ENCODE results near the gene ZNF79. TPM values are rescaled to one million over a fixed set of nuclear protein-coding genes. Genes with fewer than 3 reads are reported as not detected.

ZNF79 gene
- total and polyA plus RNA-seq, 7 donors: 2.7 to 10.7 (median 6.0) TPM

GRCh38 chr9:127422787-127423186, 1.4 kb upstream of the ZNF79 start:
- TF ChIP-seq CTCF (IDR thresholded peaks at IDR 0.05): no peak
- Histone ChIP-seq H3K36me3 (ENCODE audit: insufficient read depth in 1 of 2, low read depth in 1 of 2) (no peaks in the 10 kb centered on the region), H3K27ac (peak overlapping the region; percentile 93), H3K4me3 (peak overlapping the region; percentile 86), H3K4me1 (peaks cover 46% of the 10 kb centered on the region), H3K27me3 (ENCODE audit: insufficient read depth in 3 of 3, low read length in 2 of 3) (no peaks in the 10 kb centered on the region), H3K9me3 (no peaks in the 10 kb centered on the region)
- ATAC-seq: no peak
- intact Hi-C loops (cut with DNase I): loop anchor here in 1 of 2 donors (2.0 kb wide), 1 partner anchor 26 kb away; the partner anchor contains the start of gene SLC2A8
- WGBS, 3 donors: 41 to 50% (median 47%) methylated on average over 6 of the region's 6 CpGs
- no peak for DNase-seq

GRCh38 chr9:127423476-127423933, 677 bp upstream of the ZNF79 start:
- WGBS, 3 donors: 1% methylated on average over 9 of the region's 9 CpGs
- no peak for TF ChIP-seq CTCF (IDR thresholded peaks at IDR 0.05)
- Histone ChIP-seq H3K27me3 (ENCODE audit: insufficient read depth in 3 of 3, low read length in 2 of 3) (no peaks in the 10 kb centered on the region), H3K27ac (peak overlapping the region; percentile 93), H3K4me3 (peak overlapping the region; percentile 86), H3K36me3 (ENCODE audit: insufficient read depth in 1 of 2, low read depth in 1 of 2) (peaks cover 2 to 4% of the 10 kb centered on the region in 2 donors), H3K4me1 (peaks cover 43% of the 10 kb centered on the region), H3K9me3 (no peaks in the 10 kb centered on the region)
- intact Hi-C loops (cut with DNase I): loop anchor here in 1 of 2 donors (2.0 kb wide), 1 partner anchor 27 kb away; the partner anchor contains the start of gene SLC2A8
- DNase-seq (no peak), ATAC-seq (peak in 2 of 4 donors; percentile 0 to 18)

GRCh38 chr9:127424676-127424999, 456 bp downstream of the ZNF79 start:
- peak overlapping the region; percentile 93 for H3K27ac ChIP-seq
- WGBS, 3 donors: 0% methylated on average over 12 to 13 of the region's 13 CpGs
- peaks cover 6 to 15% of the 10 kb centered on the region in 2 donors for H3K36me3 ChIP-seq (ENCODE audit: insufficient read depth in 1 of 2, low read depth in 1 of 2)
- DNase-seq: no peak
- TF ChIP-seq CTCF (IDR thresholded peaks at IDR 0.05): no peak
- H3K4me3 ChIP-seq: peak overlapping the region; percentile 86
- H3K4me1 ChIP-seq: peaks cover 43% of the 10 kb centered on the region
- intact Hi-C loops (cut with DNase I): loop anchor here in 1 of 2 donors (2.0 kb wide), 1 partner anchor 26 kb away; the partner anchor contains the start of genes LRSAM1 and RPL12
- H3K9me3 ChIP-seq: no peaks in the 10 kb centered on the region
- ATAC-seq: peak in 1 of 4 donors; percentile 48
- no peaks in the 10 kb centered on the region for H3K27me3 ChIP-seq (ENCODE audit: insufficient read depth in 3 of 3, low read length in 2 of 3)

- intact Hi-C loops (cut with DNase I): no loop called here
- Histone ChIP-seq H3K36me3 (ENCODE audit: insufficient read depth in 1 of 2, low read depth in 1 of 2) (peaks cover 6 to 36% of the 10 kb centered on the region in 2 donors), H3K27me3 (ENCODE audit: insufficient read depth in 3 of 3, low read length in 2 of 3) (no peaks in the 10 kb centered on the region), H3K27ac (peak overlapping the region; percentile 93), H3K4me1 (peaks cover 43% of the 10 kb centered on the region), H3K4me3 (peak overlapping the region; percentile 86), H3K9me3 (no peaks in the 10 kb centered on the region)
- ATAC-seq: peak in 1 of 4 donors; percentile 6
- TF ChIP-seq CTCF (IDR thresholded peaks at IDR 0.05): no peak
- no peak for DNase-seq
- WGBS, 3 donors: 57 to 72% (median 62%) methylated on average over 2 of the region's 2 CpGs
Observed at GRCh38 chr9:127426756-127427155, 2.6 kb downstream of the ZNF79 start.

GRCh38 chr9:127428348-127428747, 4.2 kb downstream of the ZNF79 start:
- intact Hi-C loops (cut with DNase I): no loop called here
- TF ChIP-seq CTCF (IDR thresholded peaks at IDR 0.05): no peak
- 88 to 92% (median 89%) methylated on average over 3 of the region's 3 CpGs for WGBS, 3 donors
- ATAC-seq (no peak), DNase-seq (no peak)
- H3K9me3 ChIP-seq: no peaks in the 10 kb centered on the region
- no peak overlapping the region for H3K4me3 ChIP-seq
- no peaks in the 10 kb centered on the region for H3K27me3 ChIP-seq (ENCODE audit: insufficient read depth in 3 of 3, low read length in 2 of 3)
- peaks cover 6 to 46% of the 10 kb centered on the region in 2 donors for H3K36me3 ChIP-seq (ENCODE audit: insufficient read depth in 1 of 2, low read depth in 1 of 2)
- peaks cover 29% of the 10 kb centered on the region for H3K4me1 ChIP-seq
- H3K27ac ChIP-seq: peak overlapping the region; percentile 15

Measured in psoas muscle (tissue), 8 donors.